ENCODE results near the gene PTPRC.

Gene PTPRC

DNA sequence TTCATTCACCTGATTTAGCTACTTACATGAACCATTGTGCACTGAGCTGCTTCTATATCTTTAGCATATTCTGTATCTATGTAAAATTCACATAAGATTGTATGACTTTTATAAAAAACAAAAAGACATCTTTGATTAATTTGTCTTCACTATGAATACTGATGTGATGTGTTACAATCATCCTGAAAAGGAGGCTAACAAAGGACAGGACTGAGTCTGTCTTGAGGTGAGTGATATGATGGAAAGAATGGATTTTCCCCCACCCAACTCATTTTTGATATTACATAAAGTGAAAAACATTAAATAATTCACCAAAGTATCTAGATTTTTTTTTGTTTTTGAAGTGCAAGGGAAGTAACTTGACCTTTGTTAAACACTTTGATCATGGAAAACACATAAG lies 9.8 kb downstream of the PTPRC start:
- DNase-seq: no peak

GRCh38 chr1:198649232-198649967 lies 10.6 kb downstream of the PTPRC start:
- DNase-seq: no peak

- no peak for DNase-seq
Observed at GRCh38 chr1:198649968-198650338, 11.1 kb downstream of the PTPRC start.

GRCh38 chr1:198650506-198650905 lies 11.7 kb downstream of the PTPRC start:
- DNase-seq: no peak

- no peak for DNase-seq
Observed at GRCh38 chr1:198651650-198652400, 13.0 kb downstream of the PTPRC start.

- DNase-seq: no peak
Observed at GRCh38 chr1:198653808-198654413, 15.1 kb downstream of the PTPRC start.

DNA sequence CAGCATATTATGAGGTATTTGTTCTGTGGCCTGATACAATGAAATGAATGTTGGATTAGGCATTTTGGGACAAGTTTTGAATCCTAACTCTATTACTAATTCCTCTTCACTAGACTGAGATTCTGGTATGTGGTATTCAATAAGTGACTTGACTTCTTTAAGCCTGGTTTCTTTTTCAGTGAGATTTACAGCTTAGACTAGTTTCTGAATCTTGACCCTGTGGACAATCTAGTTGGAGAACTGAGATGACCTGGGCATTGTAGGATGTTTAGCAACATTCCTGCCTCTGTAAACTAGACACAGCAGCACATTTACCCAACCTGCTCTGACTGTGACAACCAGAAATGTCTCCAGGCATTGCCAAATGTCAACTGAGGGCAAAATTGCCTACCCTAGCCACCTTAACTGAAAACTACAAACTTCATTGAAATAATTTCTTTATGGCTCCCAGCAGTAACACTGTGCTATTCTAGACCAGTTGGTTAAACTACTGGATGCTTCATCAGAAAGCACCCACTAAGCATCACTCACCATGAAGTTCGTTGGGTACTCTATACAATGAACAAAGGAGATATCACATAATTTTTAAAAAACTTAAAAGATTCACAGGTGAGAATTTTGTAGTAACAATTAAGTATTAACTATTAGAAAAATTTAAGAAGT lies 16.8 kb downstream of the PTPRC start:
- no peak for DNase-seq

DNA sequence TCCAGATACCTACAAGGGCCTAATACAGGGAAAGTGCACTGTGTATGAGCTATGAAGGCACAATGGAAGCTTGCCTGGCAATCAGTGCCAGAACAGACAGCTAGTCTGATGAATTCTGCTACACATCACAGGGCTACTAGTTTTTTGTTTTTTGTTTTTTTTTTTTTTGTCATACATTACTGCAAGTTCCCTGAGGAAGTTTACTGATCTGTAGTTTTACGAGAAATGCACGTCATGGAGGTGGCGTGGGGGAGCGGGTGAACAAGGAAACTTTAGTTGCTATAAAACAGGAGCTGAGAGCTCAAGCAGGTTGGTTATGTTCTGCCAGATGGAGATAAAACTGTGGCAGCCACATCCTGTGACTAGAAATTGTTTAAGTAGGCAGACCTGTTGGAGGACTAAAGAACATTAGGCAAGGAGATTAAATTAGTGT lies 17.7 kb downstream of the PTPRC start:
- DNase-seq: no peak

DNA sequence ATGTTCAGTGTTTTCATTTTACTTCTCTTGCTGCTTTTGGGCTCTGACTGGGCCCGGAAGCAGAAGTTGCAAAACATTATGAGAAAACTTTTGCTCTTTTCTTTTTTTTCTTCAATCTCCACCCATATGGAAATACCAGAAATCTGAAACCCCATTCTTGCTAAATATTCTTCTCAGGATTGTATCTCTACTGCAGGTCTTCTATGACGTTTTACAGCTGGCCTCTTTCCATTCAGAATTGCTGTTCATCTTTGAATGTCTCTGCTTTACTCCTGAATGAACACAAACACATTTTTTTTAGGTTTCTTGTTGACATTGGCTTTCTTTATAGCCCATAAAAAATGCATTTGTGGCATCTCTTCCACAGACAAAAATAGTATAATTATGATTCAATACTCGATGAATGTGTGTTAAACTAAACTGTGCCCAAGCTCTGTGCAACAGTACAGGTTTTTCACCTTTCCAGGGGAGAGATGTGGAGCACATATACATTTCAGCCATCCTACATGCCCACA lies 18.8 kb downstream of the PTPRC start:
- DNase-seq: no peak

GRCh38 chr1:198660341-198661261 lies 21.8 kb downstream of the PTPRC start:
- DNase-seq: no peak

GRCh38 chr1:198662821-198663220 lies 24.0 kb downstream of the PTPRC start:
- DNase-seq: no peak

- no peak for DNase-seq
Observed at GRCh38 chr1:198664068-198664788, 25.4 kb downstream of the PTPRC start.

DNA sequence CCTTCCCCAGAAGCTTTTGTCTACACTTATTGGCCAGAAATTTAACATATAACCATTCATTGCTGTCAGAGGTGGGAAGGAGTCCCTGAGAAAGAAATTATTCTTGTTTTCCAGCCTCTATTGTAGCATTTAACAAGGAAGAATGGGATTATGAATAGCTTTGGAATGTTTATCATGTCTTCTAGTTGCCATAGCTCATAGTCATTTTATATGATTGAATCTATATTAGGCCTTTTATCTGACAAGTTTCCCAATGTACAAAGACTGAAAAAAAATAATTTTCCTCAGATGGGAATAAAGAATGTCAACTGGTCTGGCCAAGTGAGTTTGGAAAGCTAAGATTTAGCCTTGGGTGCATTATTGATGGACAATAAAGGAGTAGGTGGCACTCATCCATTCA lies 28.3 kb downstream of the PTPRC start:
- no peak for DNase-seq

DNA sequence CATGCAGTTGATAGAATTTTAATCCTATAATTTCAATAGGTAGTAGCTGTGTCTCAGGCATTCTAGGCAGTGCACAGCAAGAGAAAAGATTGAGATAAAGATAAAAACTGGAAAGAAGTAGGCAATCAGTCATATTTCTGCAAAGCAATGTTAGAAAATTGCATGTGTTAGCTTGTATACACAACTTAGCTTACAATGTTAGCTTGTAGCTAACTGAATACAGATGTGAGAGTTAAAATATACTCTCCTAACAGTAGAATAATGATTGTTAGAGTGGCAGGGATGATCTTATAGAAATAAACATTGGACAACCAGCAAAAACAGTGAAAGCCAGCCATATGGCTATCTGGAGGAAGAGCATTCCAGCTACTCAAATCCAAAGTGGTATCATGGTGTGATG lies 29.0 kb downstream of the PTPRC start:
- DNase-seq: no peak

DNA sequence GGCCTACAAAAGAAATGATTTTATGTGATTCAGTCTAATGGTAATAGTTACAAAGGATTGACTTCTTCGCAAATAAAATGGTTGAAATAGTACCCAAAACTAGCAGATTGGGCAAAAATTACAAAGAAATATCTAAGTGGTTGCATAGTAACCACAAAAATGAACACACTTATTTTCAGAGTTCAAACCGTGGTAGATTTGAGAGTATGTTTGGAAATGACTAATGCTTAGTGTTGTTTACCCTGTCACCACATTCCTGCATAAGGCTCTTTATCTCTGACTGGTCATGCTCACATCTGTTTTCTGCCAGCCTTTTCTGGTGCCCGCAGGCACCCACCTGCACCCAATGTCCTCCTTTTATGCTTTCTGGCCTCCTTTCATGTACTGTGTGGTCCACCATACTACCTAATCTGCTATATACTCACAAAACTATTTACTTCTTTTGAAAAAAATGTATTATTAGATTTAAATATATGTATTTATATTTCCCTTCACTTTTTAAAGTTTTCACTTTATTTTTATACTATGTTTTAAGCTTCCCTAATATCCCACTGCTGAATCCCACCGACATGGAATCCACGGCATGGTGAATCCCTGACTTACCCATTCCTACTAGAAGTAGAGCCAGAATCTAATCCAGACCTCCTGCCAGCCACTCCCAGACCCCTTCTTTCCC lies 30.3 kb downstream of the PTPRC start:
- no peak for DNase-seq

- no peak for DNase-seq
Observed at GRCh38 chr1:198669771-198670170, 30.9 kb downstream of the PTPRC start.

DNA sequence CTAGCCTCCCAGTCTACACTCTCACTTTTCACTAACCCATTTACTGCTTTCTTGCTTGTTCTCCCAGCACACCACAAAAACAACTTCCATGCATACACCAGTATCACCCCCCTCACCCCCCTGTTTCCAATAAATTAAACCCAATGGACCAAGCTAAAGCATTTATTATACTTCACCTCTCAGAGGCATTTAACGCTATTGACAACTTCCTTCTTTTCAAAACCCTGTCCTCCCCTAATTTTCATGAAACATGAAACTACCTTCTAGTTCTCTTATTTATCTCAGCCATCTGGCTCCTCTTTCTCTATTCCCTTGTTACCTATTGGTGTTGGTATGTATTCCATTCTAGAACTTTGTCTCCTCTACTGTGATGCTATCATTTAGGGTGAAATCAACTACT lies 32.3 kb downstream of the PTPRC start:
- DNase-seq: no peak

GRCh38 chr1:198672124-198672523 lies 33.3 kb downstream of the PTPRC start:
- DNase-seq: no peak

GRCh38 chr1:198674009-198674408 lies 35.2 kb downstream of the PTPRC start:
- DNase-seq: no peak

DNA sequence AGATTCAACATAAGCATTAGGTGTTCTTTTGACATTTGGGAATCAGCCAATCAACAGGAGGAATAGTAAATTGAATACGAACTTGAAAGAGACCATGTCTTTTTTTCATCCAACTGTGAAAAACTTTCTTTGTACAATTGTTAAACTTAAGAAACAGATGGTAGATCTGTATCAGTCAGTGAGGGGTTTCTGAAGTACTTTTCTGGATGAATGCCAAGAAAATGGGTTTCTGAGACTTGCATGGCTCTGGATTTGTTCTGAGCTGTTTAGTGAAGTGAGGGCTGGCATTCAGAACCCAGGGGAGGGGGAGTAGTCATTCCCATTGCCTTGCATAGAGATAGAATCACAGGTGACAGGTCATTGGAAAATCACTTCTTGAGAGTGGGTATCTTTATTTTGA lies 37.4 kb downstream of the PTPRC start:
- no peak for DNase-seq

- DNase-seq: no peak
Observed at GRCh38 chr1:198677027-198677426, 38.2 kb downstream of the PTPRC start.
